GM19372 (cell line): ENCODE data around the gene TSPAN11.

Experiments used
- ATAC-seq: cut with Tn5 transposase; IDR thresholded peaks from one replicate; pipeline ENCODE4 v1.9.1; 2021; ENCODE audit warnings: mild to moderate bottlenecking, low read depth, moderate library complexity; ENCODE audit not compliant: unreplicated experiment

Gene TSPAN11

GRCh38 chr12:30977537-30978349, 51.2 kb downstream of the TSPAN11 start:
- ATAC-seq: no peak

- ATAC-seq: no peak
Observed at GRCh38 chr12:30978639-30979038, 52.1 kb downstream of the TSPAN11 start.

- ATAC-seq: no peak
Observed at GRCh38 chr12:30979371-30980259, 53.1 kb downstream of the TSPAN11 start.

GRCh38 chr12:30980955-30981662, 54.6 kb downstream of the TSPAN11 start:
- no peak for ATAC-seq

- no peak for ATAC-seq
Observed at GRCh38 chr12:30982413-30982812, 55.9 kb downstream of the TSPAN11 start.

GRCh38 chr12:30985814-30986452, 59.4 kb downstream of the TSPAN11 start:
- ATAC-seq: peak; percentile 57

GRCh38 chr12:30988086-30988485, 61.5 kb downstream of the TSPAN11 start:
- ATAC-seq: no peak

- no peak for ATAC-seq
Observed at GRCh38 chr12:30988646-30989286, 62.2 kb downstream of the TSPAN11 start.

- no peak for ATAC-seq
Observed at GRCh38 chr12:30989754-30990153, 63.2 kb downstream of the TSPAN11 start.

- ATAC-seq: no peak
Observed at GRCh38 chr12:30990316-30990715, 63.8 kb downstream of the TSPAN11 start.

- ATAC-seq: no peak
Observed at GRCh38 chr12:30990776-30991175, 64.2 kb downstream of the TSPAN11 start.

- no peak for ATAC-seq
Observed at GRCh38 chr12:30991466-30991865, 64.9 kb downstream of the TSPAN11 start.

- no peak for ATAC-seq
Observed at GRCh38 chr12:30992381-30992780, 65.8 kb downstream of the TSPAN11 start.

- no peak for ATAC-seq
Observed at GRCh38 chr12:30993766-30994165, 67.2 kb downstream of the TSPAN11 start.

- ATAC-seq: no peak
Observed at GRCh38 chr12:30994274-30994673, 67.7 kb downstream of the TSPAN11 start.

- no peak for ATAC-seq
Observed at GRCh38 chr12:30996255-30996654, 69.7 kb downstream of the TSPAN11 start.

- no peak for ATAC-seq
Observed at GRCh38 chr12:30996752-30997151, 70.2 kb downstream of the TSPAN11 start.

GRCh38 chr12:30997685-30998440, 71.3 kb downstream of the TSPAN11 start:
- no peak for ATAC-seq

GRCh38 chr12:30999011-30999410, 72.5 kb downstream of the TSPAN11 start:
- ATAC-seq: no peak
